Calu3 (cell line): ENCODE data around the gene PLVAP. TPM values are rescaled to one million over a fixed set of nuclear protein-coding genes. Genes with fewer than 3 reads are reported as not detected.

Experiments
- BruUV-seq: library from RNA; stranded (reverse); fragments of 400-500 nt; replicated peaks from 2 replicates; lab custom pipeline; 2021; lab: Mats Ljungman, UMichigan
- CTCF ChIA-PET: fragments of 300-600 bp; sonication (Branson Sonifier 250); formaldehyde crosslinking; loops from one replicate; lab custom pipeline; 2022; ENCODE audit warnings: antibody characterized with exemption; lab: Charles Lee
- DNase-seq: peaks from one replicate; pipeline ENCODE4 v3.0.0; 2022
- H3K27ac Mint-ChIP-seq: one replicate; pipeline ENCODE4 v1.8.0; 2022; ENCODE audit warnings: mixed read lengths; ENCODE audit not compliant: unreplicated experiment
- H3K27me3 Mint-ChIP-seq: one replicate; pipeline ENCODE4 v1.8.0; 2022; ENCODE audit warnings: mixed read lengths; ENCODE audit not compliant: unreplicated experiment
- H3K36me3 Mint-ChIP-seq: one replicate; pipeline ENCODE4 v1.8.0; 2022; ENCODE audit warnings: mild to moderate bottlenecking, moderate library complexity, mixed read lengths; ENCODE audit not compliant: insufficient read depth, unreplicated experiment
- H3K4me1 Mint-ChIP-seq: one replicate; pipeline ENCODE4 v1.8.0; 2022; ENCODE audit warnings: mild to moderate bottlenecking, low read depth, mixed read lengths; ENCODE audit not compliant: unreplicated experiment
- H3K4me3 Mint-ChIP-seq: one replicate; pipeline ENCODE4 v1.8.0; 2022; ENCODE audit warnings: mild to moderate bottlenecking, low read depth, moderate library complexity, mixed read lengths; ENCODE audit not compliant: unreplicated experiment
- H3K9me3 Mint-ChIP-seq: one replicate; pipeline ENCODE4 v1.8.0; 2022; ENCODE audit warnings: low read depth, mixed read lengths; ENCODE audit not compliant: unreplicated experiment
- intact Hi-C: fragments of 100-400 bp; cut with micrococcal nuclease; formaldehyde crosslinking; loops from one replicate; pipeline ENCODE4 v1.10.0; 2022; ENCODE audit not compliant: unreplicated experiment
- total RNA-seq: library from RNA; stranded (reverse); gene quantifications from 2 replicates; pipeline ENCODE4 v1.2.3, GENCODE V29; 2022
- TF ChIP-seq, protein P1 (sequence below): fragments of 200-600 bp; IDR thresholded peaks from one replicate; pipeline ENCODE4 v1.8.0; 2022; ENCODE audit warnings: antibody characterized with exemption; ENCODE audit not compliant: unreplicated experiment

PLVAP gene
- total RNA-seq, 1 experiment from 2014 or later, result not detected

DNA sequence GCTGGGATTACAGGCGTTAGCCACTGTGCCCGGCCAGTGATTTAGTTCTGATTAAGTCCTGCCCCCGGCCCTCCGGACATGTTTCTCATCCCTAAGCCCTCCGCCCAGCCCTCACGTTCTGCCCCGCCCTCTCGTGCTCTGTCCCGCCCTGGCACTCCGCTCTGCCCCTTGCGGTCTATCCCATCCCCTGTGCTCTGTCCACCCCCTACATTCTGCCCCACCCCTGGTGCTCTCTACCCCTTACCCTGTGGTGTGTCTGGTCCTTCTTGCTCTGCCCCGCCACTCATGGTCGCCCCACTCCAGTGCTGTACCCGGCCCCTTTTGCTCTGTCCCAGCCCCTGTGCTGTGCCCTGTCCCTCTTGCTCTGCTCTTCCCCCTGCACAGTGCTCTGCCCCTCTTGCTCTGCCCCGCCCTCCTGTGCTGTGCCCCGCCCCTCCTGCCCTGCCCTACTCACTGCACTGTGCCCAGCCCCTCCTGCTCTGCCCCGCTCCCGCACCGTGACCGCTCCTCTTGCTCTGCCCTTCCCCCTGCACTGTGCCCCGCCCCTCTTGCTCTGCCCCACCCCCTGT is 36.8 kb downstream of the PLVAP start:
- DNase-seq, result peak; percentile 47
- intact Hi-C loops, result no loop called here
- Mint-ChIP-seq H3K4me3 (no peak overlapping the region), H3K4me1 (no peaks in the 10 kb centered on the region), H3K9me3 (no peaks in the 10 kb centered on the region), H3K36me3 (peaks cover 32% of the 10 kb centered on the region), H3K27me3 (no peaks in the 10 kb centered on the region), H3K27ac (no peak overlapping the region)
- TF ChIP-seq, protein P1, sequence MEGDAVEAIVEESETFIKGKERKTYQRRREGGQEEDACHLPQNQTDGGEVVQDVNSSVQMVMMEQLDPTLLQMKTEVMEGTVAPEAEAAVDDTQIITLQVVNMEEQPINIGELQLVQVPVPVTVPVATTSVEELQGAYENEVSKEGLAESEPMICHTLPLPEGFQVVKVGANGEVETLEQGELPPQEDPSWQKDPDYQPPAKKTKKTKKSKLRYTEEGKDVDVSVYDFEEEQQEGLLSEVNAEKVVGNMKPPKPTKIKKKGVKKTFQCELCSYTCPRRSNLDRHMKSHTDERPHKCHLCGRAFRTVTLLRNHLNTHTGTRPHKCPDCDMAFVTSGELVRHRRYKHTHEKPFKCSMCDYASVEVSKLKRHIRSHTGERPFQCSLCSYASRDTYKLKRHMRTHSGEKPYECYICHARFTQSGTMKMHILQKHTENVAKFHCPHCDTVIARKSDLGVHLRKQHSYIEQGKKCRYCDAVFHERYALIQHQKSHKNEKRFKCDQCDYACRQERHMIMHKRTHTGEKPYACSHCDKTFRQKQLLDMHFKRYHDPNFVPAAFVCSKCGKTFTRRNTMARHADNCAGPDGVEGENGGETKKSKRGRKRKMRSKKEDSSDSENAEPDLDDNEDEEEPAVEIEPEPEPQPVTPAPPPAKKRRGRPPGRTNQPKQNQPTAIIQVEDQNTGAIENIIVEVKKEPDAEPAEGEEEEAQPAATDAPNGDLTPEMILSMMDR, result no peak
- CTCF ChIA-PET, result no interaction called here
- BruUV-seq, result no TSS peak

- Mint-ChIP-seq H3K9me3 (no peaks in the 10 kb centered on the region), H3K27ac (no peak overlapping the region), H3K36me3 (peaks cover 41% of the 10 kb centered on the region), H3K4me1 (no peaks in the 10 kb centered on the region), H3K27me3 (no peaks in the 10 kb centered on the region), H3K4me3 (no peak overlapping the region)
- DNase-seq, result peak; percentile 17
- TF ChIP-seq, protein P1, result no peak
- BruUV-seq, result no TSS peak
- CTCF ChIA-PET, result no interaction called here
- intact Hi-C loops, result no loop called here
Measured at GRCh38 chr19:17339088-17339741, 37.9 kb downstream of the PLVAP start.

DNA sequence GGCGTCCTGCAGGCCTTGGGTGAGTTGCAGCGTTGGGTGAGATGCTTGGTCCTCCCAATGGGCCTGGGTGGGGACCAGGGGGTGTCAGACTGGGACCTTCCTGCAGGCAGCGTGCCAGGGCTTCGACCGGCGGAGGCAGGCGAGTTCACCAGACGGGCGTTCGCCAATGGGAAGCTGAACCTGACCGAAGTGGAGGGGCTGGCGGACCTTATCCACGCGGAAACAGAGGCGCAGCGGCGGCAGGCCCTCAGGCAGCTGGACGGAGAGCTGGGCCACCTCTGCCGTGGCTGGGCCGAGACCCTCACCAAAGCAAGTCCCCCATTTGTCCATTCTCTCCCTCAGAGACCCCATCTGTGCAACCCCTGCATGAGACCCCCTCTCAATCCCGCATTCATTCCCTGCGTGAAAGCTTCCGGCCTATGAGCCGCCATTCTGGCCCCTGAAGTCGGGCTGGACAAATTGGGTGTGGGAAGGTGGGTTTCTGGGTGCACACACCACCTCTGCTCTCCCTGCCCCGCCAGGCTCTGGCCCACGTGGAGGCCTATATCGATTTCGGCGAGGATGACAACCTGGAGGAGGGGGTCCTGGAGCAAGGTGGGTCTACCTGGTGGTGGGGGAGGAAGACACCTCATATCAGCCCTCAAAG is 38.6 kb downstream of the PLVAP start:
- H3K27ac Mint-ChIP-seq, result no peak overlapping the region
- intact Hi-C loops, result no loop called here
- CTCF ChIA-PET, result no interaction called here

DNA sequence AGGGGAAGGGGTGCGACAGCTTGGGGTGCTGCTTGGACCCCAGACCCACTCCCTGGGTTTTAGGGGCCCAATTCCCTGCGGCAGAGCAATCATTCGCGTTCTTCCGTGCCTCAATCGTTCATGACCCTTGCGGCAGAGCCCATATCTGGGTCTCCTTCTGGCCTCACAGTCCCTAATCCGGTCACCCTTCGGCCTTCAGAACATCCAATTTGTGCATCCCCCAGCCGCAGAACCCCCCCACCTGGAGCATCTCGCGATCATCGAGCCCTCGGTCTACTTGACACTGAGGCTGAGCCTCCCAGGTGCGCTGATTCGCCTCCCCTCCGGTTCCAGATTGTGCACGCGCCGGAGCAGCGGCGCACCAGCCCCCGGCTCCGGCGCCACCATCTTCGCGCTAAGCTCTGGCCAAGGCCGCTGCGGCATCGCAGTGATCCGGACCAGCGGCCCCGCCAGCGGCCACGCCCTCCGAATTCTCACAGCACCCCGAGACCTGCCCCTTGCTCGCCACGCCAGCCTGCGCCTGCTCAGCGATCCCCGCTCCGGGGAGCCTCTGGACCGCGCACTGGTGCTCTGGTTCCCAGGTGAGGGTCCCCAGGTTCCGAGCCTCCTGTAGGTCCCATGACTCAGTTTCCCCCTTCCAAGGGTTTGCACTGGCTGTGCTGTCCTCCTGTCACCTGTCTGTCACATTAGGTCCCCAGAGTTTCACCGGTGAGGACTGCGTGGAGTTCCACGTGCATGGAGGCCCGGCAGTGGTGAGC is 39.3 kb downstream of the PLVAP start:
- H3K36me3 Mint-ChIP-seq, result peaks cover 48% of the 10 kb centered on the region
- H3K27ac Mint-ChIP-seq, result peak overlapping the region; percentile 82
- CTCF ChIA-PET, result no interaction called here
- peak overlapping the region; percentile 79 for H3K4me3 Mint-ChIP-seq
- intact Hi-C loops, result no loop called here
- BruUV-seq, result TSS peak; percentile 37
- DNase-seq, result peak; percentile 21
- no peaks in the 10 kb centered on the region for H3K9me3 Mint-ChIP-seq
- no peaks in the 10 kb centered on the region for H3K4me1 Mint-ChIP-seq
- no peaks in the 10 kb centered on the region for H3K27me3 Mint-ChIP-seq
- TF ChIP-seq, protein P1, result no peak

More for the DNA sequence above, 38.6 kb downstream of the PLVAP start:
- Mint-ChIP-seq H3K4me1 (no peaks in the 10 kb centered on the region), H3K4me3 (peak overlapping the region; percentile 79), H3K9me3 (no peaks in the 10 kb centered on the region), H3K36me3 (peaks cover 47% of the 10 kb centered on the region), H3K27me3 (no peaks in the 10 kb centered on the region)
- BruUV-seq, result no TSS peak
- no peak for DNase-seq
- TF ChIP-seq, protein P1, result no peak
